Thyroid gland (tissue), 4 donors: ENCODE measurements around the gene ANKMY1. TPM values are rescaled to one million over a fixed set of nuclear protein-coding genes. Genes with fewer than 3 reads are reported as not detected.

Experiments
- DNase-seq, 2 donors: peaks; one replicate each; pipeline ENCODE4 v3.0.0-alpha.2; 2019
- H3K27ac ChIP-seq, 3 donors: fragments of 200-600 bp; sonication (generic); 1 replicate in 2 of 3; 2 replicates in 1 of 3; pipeline ENCODE4 v1.5.1; 2016 to 2019; ENCODE audit warnings: mild to moderate bottlenecking in 1 of 3, moderate library complexity in 1 of 3
- H3K27me3 ChIP-seq: fragments of 200-600 bp; sonication (generic); one replicate; pipeline ENCODE4 v1.5.1; 2019
- H3K36me3 ChIP-seq, 2 donors: fragments of 200-600 bp; sonication (generic); one replicate each; pipeline ENCODE4 v1.5.1; 2016 to 2019
- H3K4me1 ChIP-seq, 2 donors: fragments of 200-600 bp; sonication (generic); one replicate each; pipeline ENCODE4 v1.5.1; 2017 to 2019
- H3K4me3 ChIP-seq, 3 donors: fragments of 200-600 bp; sonication (generic); replicated peaks in 1 of 3; 1 replicate in 2 of 3; 2 replicates in 1 of 3; pipeline ENCODE4 v1.5.1; 2016; ENCODE audit warnings: mild to moderate bottlenecking in 1 of 3
- H3K9me3 ChIP-seq: fragments of 200-600 bp; sonication (generic); one replicate; pipeline ENCODE4 v1.5.1; 2017
- POLR2A ChIP-seq, 2 donors: fragments of 450-650 bp; IDR thresholded peaks; one replicate each; pipeline ENCODE4 v1.6.1; 2017; ENCODE audit warnings: antibody characterized with exemption in 2 of 2, mild to moderate bottlenecking in 2 of 2, moderate library complexity in 1 of 2
- WGBS, 2 donors: methylation state at CpG; one replicate each; pipeline ENCODE4 v1.1.5; 2017; 5-methylcytosine and 5-hydroxymethylcytosine counted together
- intact Hi-C: fragments of 100-400 bp; cut with DNase I; formaldehyde crosslinking; loops from one replicate; pipeline ENCODE4 v1.15.1; 2023
- total RNA-seq, 4 donors: library from RNA; depleted of rRNA; stranded (reverse); fragments of >200 nt; gene quantifications; one replicate each; pipeline ENCODE4 v1.2.3, GENCODE V29; 2016
- TF ChIP-seq, protein P1 (sequence below), 6 experiments: fragments of 200-600 bp in 3 of 6; fragments of 450-650 bp in 3 of 6; sonication (generic) in 3 of 6; IDR thresholded peaks; one replicate each; pipeline ENCODE4 v1.5.1; 2016 to 2019; ENCODE audit warnings: antibody characterized with exemption in 6 of 6, mild to moderate bottlenecking in 2 of 6, inconsistent platforms in 1 of 6, moderate library complexity in 1 of 6

ANKMY1 gene
- total RNA-seq, 4 donors from 2014 or later: 17.4 to 24.7 (median 21.0) TPM

DNA sequence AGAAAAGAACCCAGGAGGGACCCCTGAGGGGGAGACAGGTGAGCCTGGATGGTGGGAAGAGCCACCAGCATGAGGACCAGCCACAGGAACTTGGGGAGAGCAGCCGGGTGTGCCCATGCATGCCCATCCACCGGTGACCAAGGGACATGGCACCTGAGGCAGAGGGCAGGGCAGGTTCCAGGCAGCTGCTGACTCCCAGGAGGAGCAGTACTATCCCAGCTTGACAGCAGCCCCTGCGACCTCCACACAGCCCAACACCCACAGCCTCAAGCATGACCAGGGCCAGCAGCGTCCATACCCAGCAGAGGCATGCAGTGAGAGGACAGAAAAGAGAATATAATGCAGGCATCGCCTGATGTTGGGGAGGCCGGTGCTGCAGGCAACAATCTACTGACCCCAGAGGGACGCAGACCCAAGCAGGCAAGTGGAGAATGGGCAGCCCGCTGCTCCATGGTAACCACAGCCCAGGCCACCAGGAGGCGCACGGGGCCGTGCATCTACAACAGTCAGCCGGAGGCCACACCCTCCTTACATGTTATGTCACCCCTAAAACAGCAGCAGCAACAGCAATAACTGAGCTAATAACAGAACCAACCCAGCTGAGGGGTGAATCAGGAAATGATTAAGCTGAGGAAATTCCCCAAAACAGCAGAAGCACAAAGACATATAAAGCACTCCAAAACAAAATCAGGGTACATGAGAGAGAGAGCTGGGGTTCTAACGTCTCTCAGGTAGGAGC is 44.1 kb downstream of the ANKMY1 start:
- TF ChIP-seq, protein P1, sequence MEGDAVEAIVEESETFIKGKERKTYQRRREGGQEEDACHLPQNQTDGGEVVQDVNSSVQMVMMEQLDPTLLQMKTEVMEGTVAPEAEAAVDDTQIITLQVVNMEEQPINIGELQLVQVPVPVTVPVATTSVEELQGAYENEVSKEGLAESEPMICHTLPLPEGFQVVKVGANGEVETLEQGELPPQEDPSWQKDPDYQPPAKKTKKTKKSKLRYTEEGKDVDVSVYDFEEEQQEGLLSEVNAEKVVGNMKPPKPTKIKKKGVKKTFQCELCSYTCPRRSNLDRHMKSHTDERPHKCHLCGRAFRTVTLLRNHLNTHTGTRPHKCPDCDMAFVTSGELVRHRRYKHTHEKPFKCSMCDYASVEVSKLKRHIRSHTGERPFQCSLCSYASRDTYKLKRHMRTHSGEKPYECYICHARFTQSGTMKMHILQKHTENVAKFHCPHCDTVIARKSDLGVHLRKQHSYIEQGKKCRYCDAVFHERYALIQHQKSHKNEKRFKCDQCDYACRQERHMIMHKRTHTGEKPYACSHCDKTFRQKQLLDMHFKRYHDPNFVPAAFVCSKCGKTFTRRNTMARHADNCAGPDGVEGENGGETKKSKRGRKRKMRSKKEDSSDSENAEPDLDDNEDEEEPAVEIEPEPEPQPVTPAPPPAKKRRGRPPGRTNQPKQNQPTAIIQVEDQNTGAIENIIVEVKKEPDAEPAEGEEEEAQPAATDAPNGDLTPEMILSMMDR (IDR thresholded peaks at IDR 0.05): peak; percentile 34 to 78 (median 68)
- TF ChIP-seq POLR2A (IDR thresholded peaks at IDR 0.05): no peak
- H3K27me3 ChIP-seq: no peaks in the 10 kb centered on the region
- no peak overlapping the region for H3K4me3 ChIP-seq
- DNase-seq: peak; percentile 80 to 82
- intact Hi-C loops: no loop called here
- H3K27ac ChIP-seq: no peak overlapping the region
- no peaks in the 10 kb centered on the region for H3K9me3 ChIP-seq
- peaks cover 0 to 4% of the 10 kb centered on the region in 2 donors for H3K36me3 ChIP-seq
- H3K4me1 ChIP-seq: no peaks in the 10 kb centered on the region
- 39 to 40% methylated on average over 11 to 13 of the region's 13 CpGs for WGBS, 2 donors

DNA sequence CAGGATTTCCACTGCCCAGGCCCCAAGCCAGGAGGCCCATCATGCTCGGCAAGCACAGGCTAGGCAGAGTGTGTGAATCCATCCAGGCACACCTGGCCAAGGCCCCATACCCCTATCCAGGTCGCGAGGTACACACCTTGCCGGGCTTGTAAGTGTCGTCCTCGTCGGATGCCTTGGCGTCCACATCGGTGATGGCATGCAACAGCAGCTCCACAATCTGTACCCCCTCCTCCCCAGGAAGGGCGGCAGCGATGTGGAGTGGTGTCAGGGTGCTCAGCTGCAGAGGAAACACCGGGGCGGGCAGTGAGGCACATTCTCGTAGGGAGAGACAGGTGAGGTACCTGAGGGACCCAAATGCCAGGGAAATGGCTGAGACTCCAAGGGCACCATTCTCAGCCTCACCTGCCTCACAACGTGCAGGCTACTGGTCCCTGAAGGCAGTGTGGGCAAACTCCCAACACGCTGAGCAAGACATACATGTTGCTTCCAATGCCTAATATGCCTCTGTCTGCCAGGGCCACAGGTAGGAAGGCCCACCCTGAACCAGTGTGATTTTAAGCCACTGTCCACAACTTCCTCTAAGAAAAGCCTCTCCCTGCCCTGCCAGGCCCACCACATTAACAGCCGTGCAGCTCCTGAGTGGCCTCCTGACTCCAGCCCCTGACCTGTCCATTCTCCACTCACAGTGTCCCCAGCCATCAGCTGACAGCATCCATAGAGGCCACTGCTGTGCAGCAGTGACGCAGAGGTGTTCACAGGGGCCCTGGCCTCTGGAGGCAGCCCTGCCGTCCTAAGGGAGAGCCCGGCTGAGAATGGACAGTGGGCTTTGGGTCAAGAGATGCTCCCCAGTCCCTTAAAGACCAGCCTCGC is 44.9 kb downstream of the ANKMY1 start:
- no peaks in the 10 kb centered on the region for H3K27me3 ChIP-seq
- H3K9me3 ChIP-seq: no peaks in the 10 kb centered on the region
- H3K36me3 ChIP-seq: peaks cover 0 to 4% of the 10 kb centered on the region in 2 donors
- no peak for TF ChIP-seq POLR2A (IDR thresholded peaks at IDR 0.05)
- TF ChIP-seq, protein P1 (IDR thresholded peaks at IDR 0.05): no peak
- H3K4me3 ChIP-seq: no peak overlapping the region
- no peaks in the 10 kb centered on the region for H3K4me1 ChIP-seq
- no peak for DNase-seq
- 91 to 99% methylated on average over 15 to 20 of the region's 21 CpGs for WGBS, 2 donors
- intact Hi-C loops: no loop called here
- H3K27ac ChIP-seq: no peak overlapping the region

DNA sequence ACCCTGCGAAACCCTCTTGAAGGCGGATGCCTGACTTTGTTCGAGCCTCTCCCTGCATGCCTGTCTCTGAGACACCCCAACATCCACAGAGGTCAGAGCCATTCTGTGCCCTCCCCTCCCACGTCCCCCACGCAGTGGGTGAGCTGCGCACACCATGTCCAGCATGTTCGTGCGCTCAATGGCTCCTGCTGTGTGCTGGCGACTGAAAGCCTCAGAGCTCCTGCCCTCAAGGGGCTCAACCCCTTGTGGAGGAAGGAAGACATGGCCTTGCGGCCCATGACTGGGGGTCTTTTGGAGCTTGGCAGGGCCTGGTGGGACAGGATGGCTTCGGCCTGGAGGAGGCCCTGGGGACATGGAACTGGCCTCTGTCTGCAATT is 45.7 kb downstream of the ANKMY1 start:
- H3K27me3 ChIP-seq: no peaks in the 10 kb centered on the region
- TF ChIP-seq POLR2A (IDR thresholded peaks at IDR 0.05): no peak
- DNase-seq: no peak
- intact Hi-C loops: no loop called here
- no peak overlapping the region for H3K4me3 ChIP-seq
- no peaks in the 10 kb centered on the region for H3K4me1 ChIP-seq
- 82 to 93% methylated on average over 5 to 7 of the region's 11 CpGs for WGBS, 2 donors
- peaks cover 0 to 4% of the 10 kb centered on the region in 2 donors for H3K36me3 ChIP-seq
- H3K9me3 ChIP-seq: no peaks in the 10 kb centered on the region
- H3K27ac ChIP-seq: no peak overlapping the region

DNA sequence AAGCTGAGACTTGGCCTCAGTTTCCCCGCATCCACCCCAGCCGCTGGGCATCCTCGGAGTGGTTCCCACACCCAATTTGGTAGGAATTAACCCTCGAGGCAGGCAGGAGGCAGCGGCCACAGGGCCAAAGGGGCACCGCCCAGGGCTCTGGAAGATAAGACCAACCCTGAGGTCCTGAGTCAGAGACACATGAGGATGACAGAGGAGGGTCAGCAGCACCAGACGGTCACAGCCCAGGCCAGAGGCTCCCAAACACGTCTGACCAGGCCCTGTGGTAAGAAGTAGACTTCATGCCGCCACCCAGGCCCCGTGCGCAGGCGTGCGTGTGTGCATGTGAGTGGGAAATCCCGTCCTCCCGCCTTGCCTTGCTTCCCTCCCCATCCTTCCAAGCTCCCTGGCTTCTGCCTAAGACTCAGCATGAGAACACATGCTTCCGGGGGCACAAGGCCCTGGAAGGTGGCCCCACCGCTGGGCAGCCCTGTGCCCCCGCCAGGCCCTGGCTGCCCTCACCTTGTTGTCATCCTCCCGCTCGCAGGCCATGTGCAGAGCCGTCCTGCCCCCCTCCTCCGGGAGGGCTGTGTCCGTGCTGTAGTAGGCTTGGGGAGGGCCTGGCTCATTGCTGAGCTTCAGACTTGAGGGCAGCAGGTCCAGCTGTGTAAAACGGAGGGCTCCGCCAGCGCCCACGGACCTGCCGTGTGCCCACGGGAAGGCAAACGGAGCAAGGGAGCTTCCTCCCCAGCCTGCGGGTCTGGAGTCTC is 46.3 kb downstream of the ANKMY1 start:
- Histone ChIP-seq H3K27me3 (no peaks in the 10 kb centered on the region), H3K27ac (no peak overlapping the region), H3K4me3 (no peak overlapping the region), H3K9me3 (no peaks in the 10 kb centered on the region), H3K4me1 (no peaks in the 10 kb centered on the region), H3K36me3 (peaks cover 0 to 4% of the 10 kb centered on the region in 2 donors)
- no peak for DNase-seq
- no peak for TF ChIP-seq POLR2A (IDR thresholded peaks at IDR 0.05)
- TF ChIP-seq, protein P1 (IDR thresholded peaks at IDR 0.05): no peak
- WGBS, 2 donors: 95 to 96% methylated on average over 8 to 21 of the region's 31 CpGs
- intact Hi-C loops: no loop called here

DNA sequence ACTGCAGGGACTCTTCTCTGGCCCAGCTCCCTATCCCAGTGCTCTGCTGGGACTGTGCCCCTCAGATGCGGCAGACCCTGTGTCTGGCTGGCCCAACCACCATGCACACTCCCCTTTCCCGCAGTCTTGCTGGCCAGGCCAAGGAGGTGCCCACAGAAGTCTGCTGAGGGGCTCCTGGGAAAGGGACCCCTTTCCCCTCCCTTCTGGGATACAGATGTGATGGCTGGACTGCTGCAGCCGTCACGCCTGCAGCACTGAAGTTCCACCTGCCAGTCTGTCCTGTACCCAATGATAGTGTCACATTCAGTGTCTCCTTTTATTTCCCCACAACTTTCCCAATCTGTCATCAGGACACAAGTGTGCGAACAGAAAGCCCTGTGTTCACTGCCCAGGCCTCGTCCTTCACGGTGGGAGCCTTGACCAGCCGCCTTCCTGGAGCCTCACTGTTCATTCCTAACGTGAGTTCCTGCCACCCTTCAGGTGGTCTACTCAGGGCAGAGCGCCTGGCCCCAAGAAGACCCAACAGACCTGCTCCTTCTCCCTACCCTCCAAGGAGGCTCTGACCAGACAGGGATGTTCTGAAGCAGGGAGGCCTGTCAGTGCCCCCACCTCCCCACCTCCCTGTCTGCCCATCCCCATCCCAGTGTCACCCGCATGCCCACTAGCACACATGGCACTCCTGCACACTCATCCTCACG is 47.1 kb downstream of the ANKMY1 start:
- Histone ChIP-seq H3K9me3 (no peaks in the 10 kb centered on the region), H3K27ac (no peak overlapping the region), H3K4me3 (no peak overlapping the region), H3K27me3 (no peaks in the 10 kb centered on the region), H3K4me1 (no peaks in the 10 kb centered on the region), H3K36me3 (peaks cover 0 to 4% of the 10 kb centered on the region in 2 donors)
- intact Hi-C loops: no loop called here
- TF ChIP-seq, protein P1 (IDR thresholded peaks at IDR 0.05): no peak
- no peak for TF ChIP-seq POLR2A (IDR thresholded peaks at IDR 0.05)
- no peak for DNase-seq
- 88 to 89% methylated on average over 12 of the region's 12 CpGs for WGBS, 2 donors
